Neural cell (in vitro differentiated cells): ENCODE data around the gene ZC3H12C.

Source experiments
- POLR2AphosphoS5 ChIP-seq: IDR thresholded peaks from 2 replicates; pipeline ENCODE4 v1.6.1; 2012
- RAD21 ChIP-seq: fragments of 450-650 bp; conservative IDR thresholded peaks from 2 replicates; pipeline ENCODE4 v1.6.1; 2014; ENCODE audit warnings: antibody characterized with exemption, mild to moderate bottlenecking, moderate library complexity

DNA sequence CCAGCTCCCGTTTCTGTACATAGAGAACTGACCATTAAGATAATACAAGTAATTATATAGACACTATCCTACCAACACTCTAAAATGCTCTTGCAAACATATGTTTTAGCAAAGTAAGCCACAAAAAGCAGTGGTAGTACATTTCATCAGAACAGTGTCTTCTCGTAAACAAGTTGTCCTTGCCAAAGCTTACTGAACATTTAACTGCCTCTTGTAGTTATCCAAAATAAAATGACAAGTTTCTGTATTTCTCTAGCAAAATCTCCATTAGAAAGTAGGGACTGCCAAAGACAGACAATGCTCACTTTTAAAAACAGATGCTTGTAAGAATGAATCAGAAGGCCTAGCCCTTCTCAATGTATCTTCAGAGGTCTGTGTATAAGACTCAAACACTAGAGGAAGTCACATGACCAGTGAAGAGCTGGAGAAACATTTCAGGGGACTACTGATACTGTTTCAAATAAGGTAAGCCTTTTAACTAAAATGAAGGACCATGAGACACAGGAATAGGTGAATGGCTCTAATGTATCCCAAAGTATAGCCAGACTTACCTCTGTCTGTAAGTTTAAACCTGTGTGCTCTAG lies 7.8 kb upstream of the ZC3H12C start:
- no peak for TF ChIP-seq POLR2AphosphoS5
- no peak for TF ChIP-seq RAD21
